Body of pancreas (tissue), 4 donors: ENCODE results near the gene TMEM233.

ENCODE experiments used
- CTCF ChIP-seq, 7 experiments: fragments of 450-650 bp in 4 of 7; fragments of 200-600 bp in 3 of 7; sonication (generic) in 3 of 7; IDR thresholded peaks; one replicate each; pipeline ENCODE4 v1.5.1; 2016 to 2019; ENCODE audit warnings: antibody characterized with exemption in 7 of 7
- POLR2A ChIP-seq, 3 donors: fragments of 450-650 bp; IDR thresholded peaks; one replicate each; pipeline ENCODE4 v1.6.1; 2016; ENCODE audit warnings: antibody characterized with exemption in 3 of 3, mild to moderate bottlenecking in 2 of 3

GRCh38 chr12:119627686-119628085, 34.1 kb downstream of the TMEM233 start:
- no peak for TF ChIP-seq CTCF (IDR thresholded peaks at IDR 0.05)
- no peak for TF ChIP-seq POLR2A (IDR thresholded peaks at IDR 0.05)
